GM19397 (cell line): ENCODE measurements around the gene TNS4.

Experiments used
- ATAC-seq: cut with Tn5 transposase; IDR thresholded peaks from one replicate; pipeline ENCODE4 v1.9.1; 2021; ENCODE audit warnings: mild to moderate bottlenecking, moderate library complexity; ENCODE audit not compliant: unreplicated experiment

TNS4 gene

GRCh38 chr17:40535924-40536294, 34.5 kb upstream of the TNS4 start:
- no peak for ATAC-seq

GRCh38 chr17:40535438-40535837, 34.0 kb upstream of the TNS4 start:
- ATAC-seq, result no peak

- ATAC-seq, result no peak
Measured at GRCh38 chr17:40534371-40535189, 33.2 kb upstream of the TNS4 start.

GRCh38 chr17:40533896-40534295, 32.5 kb upstream of the TNS4 start:
- ATAC-seq, result no peak

- no peak for ATAC-seq
Measured at GRCh38 chr17:40532520-40533253, 31.3 kb upstream of the TNS4 start.

- no peak for ATAC-seq
Measured at GRCh38 chr17:40531051-40531991, 29.9 kb upstream of the TNS4 start.

GRCh38 chr17:40530531-40530994, 29.1 kb upstream of the TNS4 start:
- ATAC-seq, result no peak

GRCh38 chr17:40529991-40530390, 28.6 kb upstream of the TNS4 start:
- no peak for ATAC-seq

GRCh38 chr17:40528692-40529417, 27.4 kb upstream of the TNS4 start:
- ATAC-seq, result no peak

GRCh38 chr17:40526668-40527067, 25.2 kb upstream of the TNS4 start:
- ATAC-seq, result no peak

- ATAC-seq, result no peak
Measured at GRCh38 chr17:40525294-40525693, 23.9 kb upstream of the TNS4 start.

- ATAC-seq, result no peak
Measured at GRCh38 chr17:40524243-40524965, 23.0 kb upstream of the TNS4 start.

GRCh38 chr17:40522961-40523310, 21.5 kb upstream of the TNS4 start:
- no peak for ATAC-seq

GRCh38 chr17:40522250-40522960, 21.0 kb upstream of the TNS4 start:
- ATAC-seq, result no peak

- no peak for ATAC-seq
Measured at GRCh38 chr17:40520991-40521453, 19.6 kb upstream of the TNS4 start.

GRCh38 chr17:40519089-40519775, 17.8 kb upstream of the TNS4 start:
- ATAC-seq, result no peak

GRCh38 chr17:40518401-40519088, 17.1 kb upstream of the TNS4 start:
- ATAC-seq, result no peak

GRCh38 chr17:40517981-40518380, 16.6 kb upstream of the TNS4 start:
- ATAC-seq, result no peak
